Epithelial cell of esophagus (primary cell): Measurements from ENCODE around the gene ZNF451.
A peak's percentile ranks its signal among the peaks of the same experiment; 100 is the strongest.

ENCODE experiments used
- DNase-seq: peaks from one replicate; pipeline ENCODE4 v3.0.0; 2010; ENCODE audit warnings: low read depth
- H3K4me3 ChIP-seq: 2 replicates; pipeline ENCODE4 v1.5.1; 2011; ENCODE audit warnings: mild to moderate bottlenecking, low read length, control low read depth
- TF ChIP-seq, protein P1 (sequence below): IDR thresholded peaks from 2 replicates; pipeline ENCODE4 v1.5.1; 2011; ENCODE audit warnings: low read depth, mild to moderate bottlenecking, low read length, control low read depth, inconsistent platforms; ENCODE audit not compliant: insufficient read depth; ENCODE audit errors: missing control alignments

Gene ZNF451

DNA sequence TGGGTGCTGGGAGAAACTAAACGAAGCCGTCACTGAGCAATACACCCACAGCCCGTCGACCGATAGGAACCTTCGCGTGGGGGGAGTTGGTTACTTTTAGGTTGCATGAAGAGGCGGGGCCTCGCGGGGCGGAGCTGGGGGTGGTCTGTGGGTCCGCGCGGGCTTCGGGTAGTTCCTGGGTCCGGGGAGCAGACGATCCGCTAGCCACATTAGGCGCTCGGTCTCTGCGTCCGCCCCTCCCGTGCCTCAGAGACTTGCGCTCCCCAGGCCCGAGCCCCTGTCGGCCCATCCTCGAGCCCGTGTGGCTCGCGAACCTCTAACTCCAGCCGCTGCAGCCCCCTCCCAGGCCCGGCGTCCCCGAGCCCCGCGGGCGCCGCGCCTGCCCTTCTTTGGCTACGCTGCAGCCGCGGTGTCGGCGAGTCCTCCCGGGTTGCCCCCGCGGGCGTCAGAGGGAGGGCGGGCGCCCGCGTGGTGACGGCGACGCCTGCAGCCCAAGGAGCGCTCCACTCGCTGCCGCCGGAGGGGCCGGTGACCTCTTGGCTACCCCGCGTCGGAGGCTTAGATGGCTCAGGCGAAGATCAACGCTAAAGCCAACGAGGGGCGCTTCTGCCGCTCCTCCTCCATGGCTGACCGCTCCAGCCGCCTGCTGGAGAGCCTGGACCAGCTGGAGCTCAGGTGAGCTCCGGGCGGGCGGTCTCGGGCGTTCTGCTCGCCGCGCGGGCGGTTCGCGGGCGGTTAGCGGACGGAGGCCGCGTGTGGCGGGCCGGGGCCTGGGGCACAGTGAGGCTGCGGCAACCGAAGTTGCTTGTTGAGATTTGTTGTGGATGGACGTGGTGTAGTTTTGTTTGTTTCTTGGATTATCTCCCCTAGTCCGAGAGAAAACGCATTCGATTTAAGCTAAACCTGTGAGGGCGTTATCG is 82.4 kb downstream of the ZNF451 start, which contains the start of gene BAG2:
TSS of gene BAG2 (plus strand) at position 191 of the 920 bp plus-strand sequence. CDS start at position 563, 372 bp downstream.
- peak within 1 kb of the TSS; percentile 51 for H3K4me3 ChIP-seq
- TF ChIP-seq, protein P1, sequence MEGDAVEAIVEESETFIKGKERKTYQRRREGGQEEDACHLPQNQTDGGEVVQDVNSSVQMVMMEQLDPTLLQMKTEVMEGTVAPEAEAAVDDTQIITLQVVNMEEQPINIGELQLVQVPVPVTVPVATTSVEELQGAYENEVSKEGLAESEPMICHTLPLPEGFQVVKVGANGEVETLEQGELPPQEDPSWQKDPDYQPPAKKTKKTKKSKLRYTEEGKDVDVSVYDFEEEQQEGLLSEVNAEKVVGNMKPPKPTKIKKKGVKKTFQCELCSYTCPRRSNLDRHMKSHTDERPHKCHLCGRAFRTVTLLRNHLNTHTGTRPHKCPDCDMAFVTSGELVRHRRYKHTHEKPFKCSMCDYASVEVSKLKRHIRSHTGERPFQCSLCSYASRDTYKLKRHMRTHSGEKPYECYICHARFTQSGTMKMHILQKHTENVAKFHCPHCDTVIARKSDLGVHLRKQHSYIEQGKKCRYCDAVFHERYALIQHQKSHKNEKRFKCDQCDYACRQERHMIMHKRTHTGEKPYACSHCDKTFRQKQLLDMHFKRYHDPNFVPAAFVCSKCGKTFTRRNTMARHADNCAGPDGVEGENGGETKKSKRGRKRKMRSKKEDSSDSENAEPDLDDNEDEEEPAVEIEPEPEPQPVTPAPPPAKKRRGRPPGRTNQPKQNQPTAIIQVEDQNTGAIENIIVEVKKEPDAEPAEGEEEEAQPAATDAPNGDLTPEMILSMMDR, result peak; percentile 6
- DNase-seq, result peak; percentile 57

DNA sequence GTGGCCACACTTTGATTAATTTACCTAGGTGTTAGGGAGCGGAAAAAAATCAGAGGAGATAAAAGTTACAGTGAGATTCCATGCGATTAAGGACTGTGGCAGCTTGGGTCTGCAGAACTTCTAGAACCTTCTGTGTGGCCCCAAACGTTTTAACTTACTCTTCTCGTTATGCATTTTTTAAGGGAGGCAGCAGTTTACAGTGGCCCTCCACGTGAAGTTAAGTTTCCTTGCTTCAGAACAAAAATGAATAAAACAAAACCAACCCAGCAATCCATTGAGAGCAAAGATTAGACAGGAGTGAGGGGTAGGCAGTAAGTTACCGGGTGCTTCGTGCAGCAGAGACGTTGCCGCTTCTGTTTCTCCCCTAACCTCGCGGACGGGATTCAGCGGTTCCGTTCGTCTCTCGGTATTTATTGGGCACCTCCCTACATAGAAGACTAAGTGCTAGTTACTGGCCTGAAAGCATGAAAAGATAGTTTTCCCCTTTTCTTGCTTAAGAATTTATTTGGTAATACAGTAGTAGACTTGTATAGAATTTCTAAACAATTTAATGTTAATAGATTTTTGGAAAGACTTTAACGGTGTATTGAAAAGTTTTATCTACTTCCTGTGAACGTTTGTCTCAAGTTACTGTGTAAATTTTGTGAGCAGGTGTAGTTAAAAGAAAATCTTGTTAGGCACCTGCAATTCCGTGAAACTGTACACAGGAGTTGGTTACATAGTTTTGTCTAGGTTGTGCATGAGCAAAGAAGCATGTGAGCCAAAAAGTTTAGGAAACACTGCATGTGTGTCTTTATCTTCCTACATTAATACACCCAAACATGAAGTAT is 83.3 kb downstream of the ZNF451 start:
- peak; percentile 32 for DNase-seq
- TF ChIP-seq, protein P1, result no peak
- peak overlapping the region; percentile 51 for H3K4me3 ChIP-seq

DNA sequence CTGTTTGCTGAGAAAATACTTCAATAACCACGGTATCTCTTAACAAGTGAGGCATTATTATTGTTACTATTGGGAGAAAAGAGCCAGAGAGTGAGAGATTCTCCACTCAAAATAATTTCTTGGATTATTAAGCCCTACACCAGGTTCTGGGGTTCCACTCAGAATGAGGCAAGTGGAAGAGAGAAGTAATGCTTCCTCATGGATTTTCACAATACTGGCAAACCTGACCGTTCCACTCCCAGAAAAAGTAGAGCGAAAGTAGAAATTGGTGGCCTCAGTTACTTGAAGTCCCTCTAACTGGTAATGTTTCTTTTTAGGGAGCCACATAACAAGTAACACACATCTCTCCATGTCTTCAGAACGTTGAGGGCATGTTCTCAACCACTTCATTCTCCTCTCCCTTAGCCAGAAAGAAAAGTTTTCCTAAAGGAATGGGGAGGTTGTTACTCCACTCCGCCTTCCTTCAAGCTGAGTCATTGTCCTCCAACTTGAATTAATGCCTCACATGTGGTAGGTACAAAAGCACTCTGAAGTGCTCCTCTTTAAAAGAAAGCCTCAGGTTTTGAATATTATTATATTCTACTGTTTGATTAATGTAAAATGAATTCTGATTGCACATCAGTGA is 84.0 kb downstream of the ZNF451 start:
- DNase-seq, result peak; percentile 74
- TF ChIP-seq, protein P1, result no peak
- H3K4me3 ChIP-seq, result no peak overlapping the region

DNA sequence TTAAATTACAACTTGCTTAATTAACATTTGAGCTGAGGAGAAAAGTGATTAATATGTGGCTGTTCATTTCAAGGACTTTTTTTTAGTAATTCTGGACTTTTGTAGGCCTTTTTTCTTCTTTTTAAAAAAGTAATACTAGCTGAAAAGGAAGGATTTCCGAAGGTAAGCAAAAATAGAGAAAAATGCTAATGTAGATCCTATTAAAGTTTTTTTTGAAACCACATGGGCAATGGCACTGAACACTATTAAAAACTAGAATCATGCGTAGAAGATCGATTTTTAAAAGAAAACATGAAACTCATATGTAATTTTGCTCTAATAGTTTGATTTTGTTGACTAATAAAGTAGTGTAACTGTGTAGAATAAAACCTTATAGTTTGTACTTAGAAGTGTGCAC is 84.5 kb downstream of the ZNF451 start:
- no peak for DNase-seq
- H3K4me3 ChIP-seq, result no peak overlapping the region
- TF ChIP-seq, protein P1, result no peak

DNA sequence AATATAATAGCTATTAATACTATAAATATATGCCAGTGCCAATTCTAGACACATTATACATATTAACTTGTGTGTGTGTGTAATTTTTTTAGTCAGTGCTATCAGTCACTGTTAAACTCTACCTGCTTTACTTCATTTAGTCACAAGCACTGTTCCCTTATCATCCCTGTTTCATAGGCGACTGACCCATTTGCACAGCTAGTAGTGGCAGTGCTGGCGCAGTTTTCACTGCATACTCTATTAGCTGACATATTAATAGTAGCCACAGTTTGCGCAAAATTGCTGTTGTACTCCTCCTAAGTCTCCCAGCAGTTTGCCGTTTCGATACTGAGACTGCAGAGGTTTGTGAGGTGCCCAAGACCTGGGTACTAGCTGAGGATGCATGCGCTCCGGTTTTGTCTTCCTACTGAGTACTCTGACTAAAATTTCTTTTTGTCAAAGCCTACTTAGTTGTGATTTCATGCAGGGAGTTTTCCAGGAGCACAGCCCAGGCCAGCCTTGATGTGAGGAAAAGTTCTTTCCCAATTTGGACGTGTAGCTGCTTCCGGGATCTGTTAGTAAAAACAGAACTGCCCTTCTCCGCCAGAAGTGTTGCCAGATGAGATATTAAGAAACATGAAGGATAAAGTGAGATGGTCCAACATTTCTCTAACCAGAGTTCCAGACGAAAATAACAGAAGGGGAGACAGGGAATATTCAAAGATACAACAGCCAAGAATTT is 87.7 kb downstream of the ZNF451 start:
- H3K4me3 ChIP-seq, result no peak overlapping the region
- DNase-seq, result no peak
- TF ChIP-seq, protein P1, result no peak

DNA sequence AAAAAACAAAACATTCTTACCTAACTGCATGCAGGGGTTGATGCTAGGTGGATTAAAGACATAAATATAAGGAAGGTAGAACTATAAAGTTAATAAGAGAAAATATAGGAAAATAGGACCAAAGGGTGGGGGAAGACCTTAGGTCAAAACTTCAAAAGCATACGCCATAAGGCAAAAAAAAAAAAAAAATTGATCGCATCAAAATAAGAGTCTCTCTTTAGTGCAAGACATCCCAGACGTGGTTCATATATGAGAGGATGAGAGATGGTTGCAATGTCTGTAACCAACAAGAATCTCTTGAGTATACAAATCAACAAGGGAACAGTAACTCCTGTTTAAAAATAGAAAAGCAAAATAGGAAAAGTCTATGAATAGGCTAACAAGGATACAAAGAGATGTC is 90.6 kb downstream of the ZNF451 start:
- H3K4me3 ChIP-seq, result no peak overlapping the region
- TF ChIP-seq, protein P1, result no peak
- no peak for DNase-seq
